GM06990 (cell line): ENCODE measurements around the gene GALNT16.

Experiments
- DNase-seq: peaks from one replicate; pipeline ENCODE4 v3.0.0-alpha.2; 2011; ENCODE audit not compliant: insufficient read length; ENCODE audit errors: extremely low read depth
- H3K27me3 ChIP-seq: replicated peaks from 2 replicates; pipeline ENCODE4 v1.6.0; 2011; ENCODE audit warnings: low read length; ENCODE audit not compliant: control insufficient read depth, insufficient read depth
- H3K36me3 ChIP-seq: 2 replicates; pipeline ENCODE4 v1.5.1; 2011; ENCODE audit warnings: low read length; ENCODE audit not compliant: control insufficient read depth, insufficient read depth
- H3K4me3 ChIP-seq: replicated peaks from 2 replicates; pipeline ENCODE4 v1.5.1; 2011; ENCODE audit warnings: low read depth, mild to moderate bottlenecking, control low read depth, low read length
- TF ChIP-seq, protein P1 (sequence below): IDR thresholded peaks from 2 replicates; pipeline ENCODE4 v1.5.1; 2011; ENCODE audit warnings: low read length, control low read depth, mild to moderate bottlenecking, inconsistent platforms; ENCODE audit not compliant: insufficient read depth, poor library complexity, severe bottlenecking

GALNT16 gene

DNA sequence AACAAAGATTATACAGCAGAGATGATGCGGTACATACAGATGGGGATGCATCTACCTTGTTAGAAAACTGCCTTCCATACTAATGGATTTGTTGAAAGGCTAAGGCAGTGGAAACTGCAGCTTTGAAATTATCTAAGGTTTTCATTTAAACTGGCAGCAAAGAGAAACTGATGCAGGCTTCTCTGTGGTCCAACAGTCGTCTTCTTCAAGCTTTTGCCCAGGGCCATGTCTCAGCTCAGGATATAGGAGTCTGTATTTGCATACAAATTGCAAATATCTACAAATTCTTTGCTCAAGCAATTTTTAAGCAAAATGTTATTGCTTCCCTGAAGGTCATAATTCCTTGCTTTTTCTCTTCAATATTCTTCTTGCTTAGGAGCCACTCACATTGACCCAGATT, 104.4 kb downstream of the GALNT16 start:
- Histone ChIP-seq H3K36me3 (no peaks in the 10 kb centered on the region), H3K27me3 (no peaks in the 10 kb centered on the region), H3K4me3 (no peak overlapping the region)
- no peak for DNase-seq
- TF ChIP-seq, protein P1, sequence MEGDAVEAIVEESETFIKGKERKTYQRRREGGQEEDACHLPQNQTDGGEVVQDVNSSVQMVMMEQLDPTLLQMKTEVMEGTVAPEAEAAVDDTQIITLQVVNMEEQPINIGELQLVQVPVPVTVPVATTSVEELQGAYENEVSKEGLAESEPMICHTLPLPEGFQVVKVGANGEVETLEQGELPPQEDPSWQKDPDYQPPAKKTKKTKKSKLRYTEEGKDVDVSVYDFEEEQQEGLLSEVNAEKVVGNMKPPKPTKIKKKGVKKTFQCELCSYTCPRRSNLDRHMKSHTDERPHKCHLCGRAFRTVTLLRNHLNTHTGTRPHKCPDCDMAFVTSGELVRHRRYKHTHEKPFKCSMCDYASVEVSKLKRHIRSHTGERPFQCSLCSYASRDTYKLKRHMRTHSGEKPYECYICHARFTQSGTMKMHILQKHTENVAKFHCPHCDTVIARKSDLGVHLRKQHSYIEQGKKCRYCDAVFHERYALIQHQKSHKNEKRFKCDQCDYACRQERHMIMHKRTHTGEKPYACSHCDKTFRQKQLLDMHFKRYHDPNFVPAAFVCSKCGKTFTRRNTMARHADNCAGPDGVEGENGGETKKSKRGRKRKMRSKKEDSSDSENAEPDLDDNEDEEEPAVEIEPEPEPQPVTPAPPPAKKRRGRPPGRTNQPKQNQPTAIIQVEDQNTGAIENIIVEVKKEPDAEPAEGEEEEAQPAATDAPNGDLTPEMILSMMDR, result no peak

DNA sequence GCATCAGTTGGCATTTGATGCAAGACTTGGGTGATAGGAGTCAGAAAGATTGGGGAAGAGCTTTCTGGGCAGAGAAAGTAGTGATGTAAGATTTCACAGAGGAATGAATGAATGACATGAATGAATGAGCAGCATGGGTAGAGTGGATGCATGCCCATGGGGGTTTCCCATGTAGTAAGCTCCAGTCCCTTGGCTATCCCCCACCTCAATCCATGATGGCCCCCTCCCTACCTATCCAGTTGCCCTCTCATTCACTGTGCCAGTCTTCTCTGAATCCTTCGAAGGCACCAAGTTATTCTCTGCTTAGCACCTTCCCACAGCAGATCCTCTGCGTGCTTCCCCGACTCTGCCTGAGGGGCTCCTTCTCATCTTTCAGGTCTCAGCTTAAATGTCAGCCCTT, 106.1 kb downstream of the GALNT16 start:
- DNase-seq, result no peak
- Histone ChIP-seq H3K4me3 (no peak overlapping the region), H3K36me3 (no peaks in the 10 kb centered on the region), H3K27me3 (no peaks in the 10 kb centered on the region)
- TF ChIP-seq, protein P1, result no peak

DNA sequence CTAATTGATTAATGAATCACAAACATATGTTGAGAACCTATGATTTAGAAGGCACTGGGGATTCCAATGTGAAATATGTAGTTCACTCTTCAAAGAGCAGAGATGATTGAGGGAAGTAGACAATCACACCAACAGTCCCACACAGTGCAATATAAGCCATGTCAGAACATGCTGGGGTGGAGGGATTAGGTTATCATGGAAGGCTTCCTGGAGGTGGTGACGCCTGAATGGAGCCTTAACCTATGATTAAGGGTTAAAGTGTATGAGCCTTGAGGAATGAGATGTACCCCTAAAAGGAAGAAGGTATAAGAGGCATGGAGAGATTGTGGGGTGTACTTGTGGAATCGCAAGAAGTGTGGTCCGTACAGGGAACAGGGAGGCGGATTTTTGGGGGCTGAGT, 106.8 kb downstream of the GALNT16 start:
- no peak overlapping the region for H3K4me3 ChIP-seq
- DNase-seq, result no peak
- TF ChIP-seq, protein P1, result no peak
- H3K27me3 ChIP-seq, result no peaks in the 10 kb centered on the region
- no peaks in the 10 kb centered on the region for H3K36me3 ChIP-seq

DNA sequence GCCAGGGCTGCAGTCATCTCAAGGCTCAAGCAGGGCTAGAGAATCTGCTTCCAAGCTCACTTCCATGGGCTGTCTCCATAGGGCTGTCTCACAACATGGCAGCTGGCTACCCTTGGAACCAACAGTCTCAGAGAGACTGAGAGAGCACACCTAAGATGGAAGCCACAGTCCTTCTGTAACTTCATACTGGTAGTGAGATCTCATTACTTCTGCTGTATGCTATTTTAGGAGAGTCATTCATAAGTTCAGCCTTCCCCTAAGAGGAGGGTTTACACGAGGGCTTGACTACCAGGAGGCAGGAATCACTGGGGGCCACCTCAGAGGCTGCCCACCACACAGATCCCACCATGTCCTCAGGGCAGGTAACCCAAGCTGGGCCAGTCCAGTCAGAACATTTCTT, 108.4 kb downstream of the GALNT16 start:
- H3K36me3 ChIP-seq, result peaks cover 3% of the 10 kb centered on the region; the same call in 1 of the 2 replicates
- TF ChIP-seq, protein P1, result no peak
- no peaks in the 10 kb centered on the region for H3K27me3 ChIP-seq
- DNase-seq, result no peak
- no peak overlapping the region for H3K4me3 ChIP-seq

DNA sequence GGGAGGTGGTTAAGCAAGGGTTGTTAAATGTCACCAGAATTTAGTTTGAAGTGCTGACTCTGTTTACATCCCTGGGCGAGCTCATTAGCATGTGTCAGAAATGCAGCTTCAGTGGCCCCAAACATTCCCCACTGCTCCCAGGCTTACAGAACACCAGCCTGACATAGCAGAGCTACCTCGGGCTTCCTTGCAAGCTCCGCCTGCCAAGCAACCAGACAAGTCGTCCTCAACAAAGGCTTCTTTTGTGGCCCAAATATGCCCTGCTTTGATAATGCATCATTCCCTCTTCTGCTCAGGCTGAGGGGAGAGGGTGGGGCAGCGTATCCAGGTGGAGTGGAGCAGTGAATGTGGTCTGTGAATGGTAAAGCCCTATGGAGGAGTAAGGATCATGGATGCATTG, 110.1 kb downstream of the GALNT16 start:
- H3K36me3 ChIP-seq, result peaks cover 3% of the 10 kb centered on the region
- DNase-seq, result no peak
- TF ChIP-seq, protein P1, result no peak
- no peaks in the 10 kb centered on the region for H3K27me3 ChIP-seq
- no peak overlapping the region for H3K4me3 ChIP-seq

DNA sequence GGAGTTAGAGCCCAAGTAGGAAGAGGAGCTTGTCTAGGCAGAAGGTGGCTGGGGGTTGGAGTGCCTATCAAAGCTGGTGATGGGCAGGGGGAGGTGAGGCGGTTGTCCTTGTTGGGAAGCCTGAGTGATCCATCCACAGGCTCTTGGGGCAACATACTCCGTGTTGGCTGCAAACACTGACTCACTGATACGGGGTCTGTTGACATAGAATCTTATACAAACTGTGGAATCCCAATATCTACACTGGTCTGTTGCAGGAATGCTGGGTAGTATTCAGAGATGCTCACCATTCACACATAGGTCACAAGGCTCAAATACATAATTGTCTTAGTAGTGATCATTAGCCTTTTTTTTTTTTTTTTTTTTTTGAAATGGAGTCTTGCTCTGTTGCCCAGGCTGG, 112.2 kb downstream of the GALNT16 start:
- DNase-seq, result no peak
- Histone ChIP-seq H3K27me3 (no peaks in the 10 kb centered on the region), H3K4me3 (no peak overlapping the region), H3K36me3 (peaks cover 7% of the 10 kb centered on the region)
- TF ChIP-seq, protein P1, result no peak
